ENCODE data around the gene KCTD13. TPM values are rescaled to one million over a fixed set of nuclear protein-coding genes. Genes with fewer than 3 reads are reported as not detected.
A peak's percentile ranks its signal among the peaks of the same experiment; 100 is the strongest.

The KCTD13 gene
- total RNA-seq, 1 experiment from 2014 or later = 18.3 TPM

DNA sequence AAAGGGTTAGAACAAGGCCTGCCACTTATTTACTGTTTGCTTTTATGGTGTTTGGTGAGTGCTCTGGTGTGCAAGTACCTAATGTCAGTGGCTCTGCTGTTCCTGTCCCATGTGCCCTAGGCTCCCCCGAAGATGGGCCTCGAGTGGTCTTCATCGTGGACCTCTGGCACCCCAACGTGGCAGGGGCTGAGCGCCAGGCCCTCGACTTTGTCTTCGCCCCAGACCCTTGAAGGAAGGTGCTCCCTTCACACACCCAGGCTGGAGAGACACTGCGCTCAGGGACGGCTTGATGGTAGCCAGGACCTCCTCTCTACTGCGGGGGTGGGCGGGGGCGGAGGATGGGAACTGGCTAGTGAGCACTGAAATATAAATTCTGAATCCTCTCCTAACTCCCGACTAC lies 20.4 kb downstream of the KCTD13 start:
- H3K9ac ChIP-seq (ENCODE audit: extremely low read depth, insufficient read length, low read length) = no peak overlapping the region
- no peak overlapping the region for H2AK5ac ChIP-seq (ENCODE audit: insufficient read length, low read length)
- H3K79me2 ChIP-seq (ENCODE audit: insufficient read depth, low read length) = no peaks in the 10 kb centered on the region; the same call in 1 of the 2 replicates
- H2BK12ac ChIP-seq (ENCODE audit: insufficient read length, low read depth, low read length) = no peak overlapping the region
- H3K79me1 ChIP-seq (ENCODE audit: insufficient read depth, low read depth, low read length, poor library complexity, severe bottlenecking) = peaks cover 3% of the 10 kb centered on the region
- H3K4me3 Mint-ChIP-seq = no peak overlapping the region; a peak in 1 of 5 replicates
- H3K23me2 ChIP-seq (ENCODE audit: insufficient read length, low read depth, low read length, poor library complexity, severe bottlenecking) = peaks cover 8% of the 10 kb centered on the region
- TF ChIP-seq, protein P1, sequence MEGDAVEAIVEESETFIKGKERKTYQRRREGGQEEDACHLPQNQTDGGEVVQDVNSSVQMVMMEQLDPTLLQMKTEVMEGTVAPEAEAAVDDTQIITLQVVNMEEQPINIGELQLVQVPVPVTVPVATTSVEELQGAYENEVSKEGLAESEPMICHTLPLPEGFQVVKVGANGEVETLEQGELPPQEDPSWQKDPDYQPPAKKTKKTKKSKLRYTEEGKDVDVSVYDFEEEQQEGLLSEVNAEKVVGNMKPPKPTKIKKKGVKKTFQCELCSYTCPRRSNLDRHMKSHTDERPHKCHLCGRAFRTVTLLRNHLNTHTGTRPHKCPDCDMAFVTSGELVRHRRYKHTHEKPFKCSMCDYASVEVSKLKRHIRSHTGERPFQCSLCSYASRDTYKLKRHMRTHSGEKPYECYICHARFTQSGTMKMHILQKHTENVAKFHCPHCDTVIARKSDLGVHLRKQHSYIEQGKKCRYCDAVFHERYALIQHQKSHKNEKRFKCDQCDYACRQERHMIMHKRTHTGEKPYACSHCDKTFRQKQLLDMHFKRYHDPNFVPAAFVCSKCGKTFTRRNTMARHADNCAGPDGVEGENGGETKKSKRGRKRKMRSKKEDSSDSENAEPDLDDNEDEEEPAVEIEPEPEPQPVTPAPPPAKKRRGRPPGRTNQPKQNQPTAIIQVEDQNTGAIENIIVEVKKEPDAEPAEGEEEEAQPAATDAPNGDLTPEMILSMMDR (conservative IDR thresholded peaks at IDR 0.05) = no peak
- no peak overlapping the region for H2AFZ ChIP-seq (ENCODE audit: low read length)
- no peak overlapping the region for H3K27ac ChIP-seq (ENCODE audit: insufficient read length, low read depth, low read length)
- no peak overlapping the region for H2BK5ac ChIP-seq (ENCODE audit: insufficient read length, low read length)
- H3K14ac ChIP-seq (ENCODE audit: insufficient read depth, low read length) = no peak overlapping the region
- no peak overlapping the region for H3K23ac ChIP-seq (ENCODE audit: insufficient read length, low read depth, low read length)
- H2BK120ac ChIP-seq (ENCODE audit: low read depth, low read length, poor library complexity, severe bottlenecking) = no peak overlapping the region
- no peak overlapping the region for H3K56ac ChIP-seq (ENCODE audit: insufficient read length, low read depth, low read length)
- H3K27ac Mint-ChIP-seq = peak overlapping the region in 1 of 3 experiments; percentile 44; a peak in 2 of 7 replicates
- H3K18ac ChIP-seq (ENCODE audit: insufficient read length, low read depth, low read length) = no peak overlapping the region
- DNase-seq = no peak
- no peak overlapping the region for H3T11ph ChIP-seq (ENCODE audit: low read length)
- H3K9me3 ChIP-seq (ENCODE audit: control insufficient read depth, low read depth, low read length) = no peaks in the 10 kb centered on the region
- H4K5ac ChIP-seq (ENCODE audit: insufficient read length, low read depth, low read length) = no peak overlapping the region
- peaks cover 14 to 29% (median 21%) of the 10 kb centered on the region in 3 experiments; a peak in 6 of 7 replicates for H3K36me3 Mint-ChIP-seq (ENCODE audit: insufficient read depth in 1 of 3, low read depth in 3 of 3)
- peaks cover 9 to 15% of the 10 kb centered on the region in 2 experiments for H3K4me1 Mint-ChIP-seq
- no peak overlapping the region for H3K4ac ChIP-seq (ENCODE audit: low read depth, low read length)
- H3K9me3 Mint-ChIP-seq = no peaks in the 10 kb centered on the region
- H3K27me3 Mint-ChIP-seq (ENCODE audit: low read depth) = no peaks in the 10 kb centered on the region
- no peak overlapping the region for H2BK15ac ChIP-seq (ENCODE audit: low read depth, low read length)
- H3K4me1 ChIP-seq (ENCODE audit: insufficient read depth, low read length) = peaks cover 2% of the 10 kb centered on the region
- H3K4me2 ChIP-seq (ENCODE audit: insufficient read depth, insufficient read length, low read length) = no peak overlapping the region
- no peak overlapping the region for H2BK20ac ChIP-seq (ENCODE audit: low read depth, low read length, poor library complexity, severe bottlenecking)
- H4K91ac ChIP-seq (ENCODE audit: insufficient read length, low read depth, low read length) = no peak overlapping the region
- no peaks in the 10 kb centered on the region for H4K20me1 ChIP-seq (ENCODE audit: control insufficient read depth, insufficient read depth, insufficient read length)
- H4K8ac ChIP-seq (replicated peaks; ENCODE audit: insufficient read length, low read depth, low read length) = no peak overlapping the region
- H3K27me3 ChIP-seq (ENCODE audit: insufficient read depth, low read length) = no peaks in the 10 kb centered on the region
- no CpG with 5 or more reads among the region's 13 CpGs for WGBS (ENCODE audit: extremely low coverage, insufficient read length, low lambda C conversion rate)

All from H9 (cell line).